ENCODE results near the gene MCRIP2.

The MCRIP2 gene

GRCh38 chr16:693364-693763 is 51.7 kb downstream of the MCRIP2 start:
- TF ChIP-seq CTCF (IDR thresholded peaks at IDR 0.05; ENCODE audit: borderline replicate concordance, insufficient read depth, low read depth, low read length): no peak
- H3K4me3 ChIP-seq (ENCODE audit: low read depth, low read length): no peak overlapping the region

- no peak for TF ChIP-seq CTCF (IDR thresholded peaks at IDR 0.05; ENCODE audit: borderline replicate concordance, insufficient read depth, low read depth, low read length)
- H3K4me3 ChIP-seq (ENCODE audit: low read depth, low read length): no peak overlapping the region
These were observed 52.1 kb downstream of the MCRIP2 start for GRCh38 chr16:693766-694165.

GRCh38 chr16:694187-694862 is 52.7 kb downstream of the MCRIP2 start:
- H3K4me3 ChIP-seq (ENCODE audit: low read depth, low read length): no peak overlapping the region
- TF ChIP-seq CTCF (IDR thresholded peaks at IDR 0.05; ENCODE audit: borderline replicate concordance, insufficient read depth, low read depth, low read length): no peak

GRCh38 chr16:694863-695354 is 53.3 kb downstream of the MCRIP2 start:
- peak overlapping the region; percentile 29 for H3K4me3 ChIP-seq (ENCODE audit: low read depth, low read length)
- no peak for TF ChIP-seq CTCF (IDR thresholded peaks at IDR 0.05; ENCODE audit: borderline replicate concordance, insufficient read depth, low read depth, low read length)

- peak overlapping the region; percentile 26 for H3K4me3 ChIP-seq (ENCODE audit: low read depth, low read length)
- no peak for TF ChIP-seq CTCF (IDR thresholded peaks at IDR 0.05; ENCODE audit: borderline replicate concordance, insufficient read depth, low read depth, low read length)
These were observed 53.9 kb downstream of the MCRIP2 start for GRCh38 chr16:695355-696089.

Measured in GM12875 (cell line).